ENCODE data around the gene BIK.
A peak's percentile ranks its signal among the peaks of the same experiment; 100 is the strongest.
"Not testable (repeated sequence)": the region's sequence is repeated elsewhere in the genome, so short reads cannot be mapped to it uniquely, and the experiment has no call there.

The BIK gene

GRCh38 chr22:43110444-43110926 is at the start of gene BIK:
BIK (plus strand) TSS chr22:43110750; CDS start chr22:43124023, 13,273 bp downstream.
- peak; percentile 16 to 39 for DNase-seq (ENCODE audit: low read depth in 2 of 2)

- no peak for DNase-seq (ENCODE audit: low read depth in 2 of 2)
Observed at GRCh38 chr22:43066134-43066533, 44.4 kb upstream of the BIK start.

- DNase-seq (ENCODE audit: low read depth in 2 of 2): no peak
Observed at GRCh38 chr22:43066844-43067385, 43.6 kb upstream of the BIK start.

GRCh38 chr22:43077121-43077877 is 33.3 kb upstream of the BIK start:
- DNase-seq (ENCODE audit: low read depth in 2 of 2): no peak

GRCh38 chr22:43078522-43078921 is 32.0 kb upstream of the BIK start:
- no peak for DNase-seq (ENCODE audit: low read depth in 2 of 2)

GRCh38 chr22:43079742-43080141 is 30.8 kb upstream of the BIK start:
- DNase-seq (ENCODE audit: low read depth in 2 of 2): no peak

- DNase-seq (ENCODE audit: low read depth in 2 of 2): no peak
Observed at GRCh38 chr22:43080616-43081015, 29.9 kb upstream of the BIK start.

GRCh38 chr22:43081968-43082367 is 28.6 kb upstream of the BIK start:
- DNase-seq (ENCODE audit: low read depth in 2 of 2): no peak

GRCh38 chr22:43085658-43086606 is 24.6 kb upstream of the BIK start:
- DNase-seq (ENCODE audit: low read depth in 2 of 2): no peak

- DNase-seq (ENCODE audit: low read depth in 2 of 2): no peak
Observed at GRCh38 chr22:43088627-43088983, 21.9 kb upstream of the BIK start.

GRCh38 chr22:43088984-43089717 is 21.4 kb upstream of the BIK start, which contains the start of gene TTLL1:
TTLL1 (minus strand) TSS chr22:43089391; CDS start chr22:43075586, 13,805 bp downstream.
- peak; percentile 74 to 87 for DNase-seq (ENCODE audit: low read depth in 2 of 2)

GRCh38 chr22:43090130-43090789 is 20.3 kb upstream of the BIK start:
- DNase-seq (ENCODE audit: low read depth in 2 of 2): peak; percentile 21

GRCh38 chr22:43092085-43092484 is 18.5 kb upstream of the BIK start:
- DNase-seq (ENCODE audit: low read depth in 2 of 2): no peak

GRCh38 chr22:43094085-43094484 is 16.5 kb upstream of the BIK start:
- DNase-seq (ENCODE audit: low read depth in 2 of 2): no peak

GRCh38 chr22:43094551-43094950 is 16.0 kb upstream of the BIK start:
- DNase-seq (ENCODE audit: low read depth in 2 of 2): no peak

GRCh38 chr22:43096420-43096819 is 14.1 kb upstream of the BIK start:
- no peak for DNase-seq (ENCODE audit: low read depth in 2 of 2)

- no peak for DNase-seq (ENCODE audit: low read depth in 2 of 2)
Observed at GRCh38 chr22:43098356-43098755, 12.2 kb upstream of the BIK start.

- DNase-seq (ENCODE audit: low read depth in 2 of 2): no peak
Observed at GRCh38 chr22:43099095-43099494, 11.5 kb upstream of the BIK start.

GRCh38 chr22:43100225-43100624 is 10.3 kb upstream of the BIK start:
- DNase-seq (ENCODE audit: low read depth in 2 of 2): no peak

- DNase-seq (ENCODE audit: low read depth in 2 of 2): no peak
Observed at GRCh38 chr22:43101306-43101705, 9.2 kb upstream of the BIK start.

GRCh38 chr22:43104056-43104625 is 6.4 kb upstream of the BIK start:
- DNase-seq (ENCODE audit: low read depth in 2 of 2): not testable (repeated sequence)

Measured in stimulated activated CD4-positive, alpha-beta T cell treated with anti-CD3 and anti-CD28 coated beads, Interleukin-1b, Interleukin-23, amount 100 ng/mL, for 4 hours (primary cell).